ENCODE results near the gene SUV39H1. TPM values are rescaled to one million over a fixed set of nuclear protein-coding genes. Genes with fewer than 3 reads are reported as not detected.
"Not testable (repeated sequence)": the region's sequence is repeated elsewhere in the genome, so short reads cannot be mapped to it uniquely, and the experiment has no call there.

SUV39H1 gene
- total and polyA plus RNA-seq, 9 of the 15 experiments (the other 6 are each of a cell fraction or from before 2014, with no cell fraction given), result 4.7 to 34.7 (median 17.9) TPM

DNA sequence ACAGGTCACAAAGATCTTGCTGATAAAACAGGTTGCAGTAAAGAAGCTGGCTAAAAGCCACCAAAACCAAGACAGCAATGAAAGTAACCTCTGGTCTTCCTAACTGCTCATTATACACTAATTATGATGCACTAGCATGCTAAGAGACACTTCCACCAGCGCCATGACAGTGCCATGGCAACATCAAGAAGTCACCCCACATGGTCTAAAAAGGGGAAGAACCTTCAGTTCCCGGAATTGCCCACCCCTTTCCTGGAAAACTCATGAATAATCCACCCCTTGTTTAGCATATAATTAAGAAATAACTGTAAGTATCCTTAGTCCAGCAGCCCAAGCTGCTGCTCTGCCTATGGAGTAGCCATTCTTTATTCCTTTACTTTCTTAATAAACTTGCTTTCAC lies 16.1 kb upstream of the SUV39H1 start:
- intact Hi-C loops (cut with micrococcal nuclease); CTCF ChIA-PET (ENCODE audit: low intra/inter-chr PET ratio); TF ChIP-seq MYC (CRISPR knock-in tag; IDR thresholded peaks at IDR 0.05; ENCODE audit: borderline replicate concordance, low read depth); NR2C2 (CRISPR knock-in tag; IDR thresholded peaks at IDR 0.05): not testable (repeated sequence)
- peak; percentile 86 for FAIRE-seq
- TF ChIP-seq MXI1 (IDR thresholded peaks at IDR 0.05; ENCODE audit: low read depth, low read length) (peak; percentile 95), NFIC (IDR thresholded peaks at IDR 0.05) (0 out of 2 replicates have a peak, but pooled peaks have one; percentile 16), EGR1 (conservative IDR thresholded peaks at IDR 0.05) (peak; percentile 29; the same call in 1 of the 2 replicates), SREBF1 (IDR thresholded peaks at IDR 0.05; ENCODE audit: borderline replicate concordance, low read depth, low read length) (peak; percentile 91; the same call in 1 of the 2 replicates), SIX5 (IDR thresholded peaks at IDR 0.05; ENCODE audit: borderline replicate concordance in 1 of 2, insufficient read depth in 1 of 2, low read depth in 1 of 2, low read length in 2 of 2) (peak in 1 of 2 experiments; percentile 34; a peak in 1 of 4 replicates), CSDE1 (IDR thresholded peaks at IDR 0.05) (peak in 1 of 2 experiments; percentile 87; a peak in 2 of 4 replicates), STAT5A (IDR thresholded peaks at IDR 0.05; ENCODE audit: borderline replicate concordance, low read length) (peak; percentile 98), MYC (IDR thresholded peaks at IDR 0.05; ENCODE audit: low read depth, low read length) (peak; percentile 46; the same call in 1 of the 2 replicates), NR2C2 (tag; IDR thresholded peaks at IDR 0.05) (0 out of 2 replicates have a peak, but pooled peaks have one; percentile 5), SPI1 (IDR thresholded peaks at IDR 0.05; ENCODE audit: borderline replicate concordance, low read depth, low read length) (peak; percentile 42; the same call in 1 of the 2 replicates), NR2C1 (IDR thresholded peaks at IDR 0.05) (peak; percentile 16; the same call in 1 of the 2 replicates), NR2C1 (tag; IDR thresholded peaks at IDR 0.05) (peak; percentile 18; the same call in 1 of the 2 replicates), MYNN (IDR thresholded peaks at IDR 0.05) (peak; percentile 99), MYNN (CRISPR knock-in tag; IDR thresholded peaks at IDR 0.05) (peak; percentile 84)
- TF ChIP-seq, protein P1, sequence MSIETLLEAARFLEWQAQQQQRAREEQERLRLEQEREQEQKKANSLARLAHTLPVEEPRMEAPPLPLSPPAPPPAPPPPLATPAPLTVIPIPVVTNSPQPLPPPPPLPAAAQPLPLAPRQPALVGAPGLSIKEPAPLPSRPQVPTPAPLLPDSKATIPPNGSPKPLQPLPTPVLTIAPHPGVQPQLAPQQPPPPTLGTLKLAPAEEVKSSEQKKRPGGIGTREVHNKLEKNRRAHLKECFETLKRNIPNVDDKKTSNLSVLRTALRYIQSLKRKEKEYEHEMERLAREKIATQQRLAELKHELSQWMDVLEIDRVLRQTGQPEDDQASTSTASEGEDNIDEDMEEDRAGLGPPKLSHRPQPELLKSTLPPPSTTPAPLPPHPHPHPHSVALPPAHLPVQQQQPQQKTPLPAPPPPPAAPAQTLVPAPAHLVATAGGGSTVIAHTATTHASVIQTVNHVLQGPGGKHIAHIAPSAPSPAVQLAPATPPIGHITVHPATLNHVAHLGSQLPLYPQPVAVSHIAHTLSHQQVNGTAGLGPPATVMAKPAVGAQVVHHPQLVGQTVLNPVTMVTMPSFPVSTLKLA (conservative IDR thresholded peaks at IDR 0.05), result peak; percentile 55 to 67; a peak in 3 of 4 replicates
- TF ChIP-seq, protein P2, sequence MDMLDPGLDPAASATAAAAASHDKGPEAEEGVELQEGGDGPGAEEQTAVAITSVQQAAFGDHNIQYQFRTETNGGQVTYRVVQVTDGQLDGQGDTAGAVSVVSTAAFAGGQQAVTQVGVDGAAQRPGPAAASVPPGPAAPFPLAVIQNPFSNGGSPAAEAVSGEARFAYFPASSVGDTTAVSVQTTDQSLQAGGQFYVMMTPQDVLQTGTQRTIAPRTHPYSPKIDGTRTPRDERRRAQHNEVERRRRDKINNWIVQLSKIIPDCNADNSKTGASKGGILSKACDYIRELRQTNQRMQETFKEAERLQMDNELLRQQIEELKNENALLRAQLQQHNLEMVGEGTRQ (CRISPR knock-in tag; IDR thresholded peaks at IDR 0.05), result peak; percentile 26; the same call in 1 of the 2 replicates
- TF ChIP-seq, protein P3, sequence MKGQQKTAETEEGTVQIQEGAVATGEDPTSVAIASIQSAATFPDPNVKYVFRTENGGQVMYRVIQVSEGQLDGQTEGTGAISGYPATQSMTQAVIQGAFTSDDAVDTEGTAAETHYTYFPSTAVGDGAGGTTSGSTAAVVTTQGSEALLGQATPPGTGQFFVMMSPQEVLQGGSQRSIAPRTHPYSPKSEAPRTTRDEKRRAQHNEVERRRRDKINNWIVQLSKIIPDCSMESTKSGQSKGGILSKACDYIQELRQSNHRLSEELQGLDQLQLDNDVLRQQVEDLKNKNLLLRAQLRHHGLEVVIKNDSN (CRISPR knock-in tag; IDR thresholded peaks at IDR 0.05), result peak; percentile 61
- TF ChIP-seq, protein P4, sequence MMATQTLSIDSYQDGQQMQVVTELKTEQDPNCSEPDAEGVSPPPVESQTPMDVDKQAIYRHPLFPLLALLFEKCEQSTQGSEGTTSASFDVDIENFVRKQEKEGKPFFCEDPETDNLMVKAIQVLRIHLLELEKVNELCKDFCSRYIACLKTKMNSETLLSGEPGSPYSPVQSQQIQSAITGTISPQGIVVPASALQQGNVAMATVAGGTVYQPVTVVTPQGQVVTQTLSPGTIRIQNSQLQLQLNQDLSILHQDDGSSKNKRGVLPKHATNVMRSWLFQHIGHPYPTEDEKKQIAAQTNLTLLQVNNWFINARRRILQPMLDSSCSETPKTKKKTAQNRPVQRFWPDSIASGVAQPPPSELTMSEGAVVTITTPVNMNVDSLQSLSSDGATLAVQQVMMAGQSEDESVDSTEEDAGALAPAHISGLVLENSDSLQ (IDR thresholded peaks at IDR 0.05), result peak; percentile 86

More for the DNA sequence above, 16.1 kb upstream of the SUV39H1 start:
- H3K9me1 ChIP-seq (ENCODE audit: control insufficient read depth, insufficient read depth, low read length); in situ Hi-C loops (cut with MboI); H3K9me3 ChIP-seq (replicated peaks; ENCODE audit: control insufficient read depth, insufficient read depth, low read depth, low read length); H4K20me1 ChIP-seq (replicated peaks; ENCODE audit: control insufficient read depth, insufficient read depth, low read length); H3K36me3 ChIP-seq (ENCODE audit: control insufficient read depth, insufficient read depth, low read length); H3K4me3 ChIP-seq; BruUV-seq (replicated peaks); H3K9ac ChIP-seq (ENCODE audit: insufficient read depth in 1 of 2, low read depth in 2 of 2, low read length in 2 of 2); H3K27me3 ChIP-seq (ENCODE audit: control insufficient read depth in 2 of 2, insufficient read depth in 2 of 2, low read length in 2 of 2): not testable (repeated sequence)
- 0% methylated on average over 2 of the region's 2 CpGs for WGBS (ENCODE audit: insufficient coverage, low coverage, missing lambda C conversion rate)
- H2AFZ ChIP-seq (ENCODE audit: low read depth, low read length), result peak overlapping the region; percentile 59
- peak overlapping the region; percentile 32; the same call in 1 of the 2 replicates for H3K4me2 ChIP-seq (ENCODE audit: insufficient read depth, low read length)
- H3K4me1 ChIP-seq (replicated peaks in 1 of 2; ENCODE audit: control insufficient read depth in 2 of 2, insufficient read depth in 2 of 2, low read length in 2 of 2), result peaks cover 28 to 35% of the 10 kb centered on the region in 2 experiments; a peak in 4 of 5 replicates
- POLR2A ChIA-PET, result interaction anchor here (0.5 kb wide), 1 partner anchor 21 kb away, joined by 3 read pairs; no protein-coding TSS in a partner anchor
- peak in 2 of 4 experiments; percentile 44 to 87 for DNase-seq (ENCODE audit: extremely low read depth in 1 of 4, low spot score in 3 of 4)
- H3K27ac ChIP-seq (ENCODE audit: extremely low read depth, low read depth, low read length), result peak overlapping the region; percentile 77; the same call in 2 of the 3 replicates
- peak; percentile 31 for ATAC-seq
- H3K79me2 ChIP-seq (ENCODE audit: control insufficient read depth, insufficient read depth, low read length), result peaks cover 16% of the 10 kb centered on the region

Data from K562 (cell line).